ENCODE measurements around the gene TAX1BP3.

- TF ChIP-seq POLR2A (IDR thresholded peaks at IDR 0.05), result no peak
- no peak for TF ChIP-seq EP300 (IDR thresholded peaks at IDR 0.05)
- TF ChIP-seq CTCF (IDR thresholded peaks at IDR 0.05), result no peak
These were observed 29.8 kb upstream of the TAX1BP3 start for GRCh38 chr17:3698139-3698538.

Data from tibial nerve (tissue), 4 donors.